Stimulated activated CD8-positive, alpha-beta memory T cell treated with anti-CD3 and anti-CD28 coated beads, Interleukin-2, amount 100 ng/mL, for 48 hours (primary cell): ENCODE data around the gene AATF.

Experiments
- DNase-seq, 2 donors: peaks; one replicate each; pipeline ENCODE4 v3.0.0-alpha.2; 2020; ENCODE audit warnings: low read depth in 2 of 2

AATF gene

DNA sequence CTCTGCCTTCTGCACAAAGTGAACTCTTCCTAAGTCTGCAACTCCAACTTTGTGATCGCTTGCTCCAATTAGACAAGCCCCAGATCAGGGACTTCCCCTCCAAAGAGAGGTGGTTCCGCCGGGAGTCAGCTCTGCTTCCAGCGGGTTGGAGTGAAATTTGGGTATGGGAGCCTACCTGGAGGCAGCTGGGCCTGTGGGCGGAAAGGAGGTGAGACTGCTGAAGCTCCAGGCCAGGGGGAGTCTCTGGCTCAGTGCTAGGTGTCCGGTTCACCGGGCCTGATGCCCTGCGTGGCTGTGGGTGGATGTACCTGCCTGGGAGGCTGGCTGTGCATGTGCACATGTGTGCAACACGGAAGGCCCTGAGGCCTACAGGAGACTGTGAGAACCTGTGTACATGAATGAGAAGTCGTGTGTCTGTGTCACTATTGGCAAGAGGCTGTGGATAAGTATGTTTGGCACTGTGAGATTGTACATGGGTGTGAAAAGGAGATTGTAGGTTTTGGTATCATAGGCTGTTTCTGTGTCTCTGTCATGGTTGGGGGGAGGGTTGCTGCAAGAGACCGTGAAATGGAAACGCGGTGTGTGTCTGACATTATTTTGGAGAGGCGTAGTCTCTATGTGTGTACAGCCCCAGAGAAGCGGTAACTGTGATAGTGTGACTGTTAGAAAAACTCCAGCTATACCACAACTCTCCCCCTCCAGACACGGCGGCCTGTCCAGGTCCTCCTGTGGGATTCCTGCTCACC lies 7.3 kb upstream of the AATF start:
- no peak for DNase-seq

- no peak for DNase-seq
Observed at GRCh38 chr17:36942019-36942599, 6.6 kb upstream of the AATF start.

DNA sequence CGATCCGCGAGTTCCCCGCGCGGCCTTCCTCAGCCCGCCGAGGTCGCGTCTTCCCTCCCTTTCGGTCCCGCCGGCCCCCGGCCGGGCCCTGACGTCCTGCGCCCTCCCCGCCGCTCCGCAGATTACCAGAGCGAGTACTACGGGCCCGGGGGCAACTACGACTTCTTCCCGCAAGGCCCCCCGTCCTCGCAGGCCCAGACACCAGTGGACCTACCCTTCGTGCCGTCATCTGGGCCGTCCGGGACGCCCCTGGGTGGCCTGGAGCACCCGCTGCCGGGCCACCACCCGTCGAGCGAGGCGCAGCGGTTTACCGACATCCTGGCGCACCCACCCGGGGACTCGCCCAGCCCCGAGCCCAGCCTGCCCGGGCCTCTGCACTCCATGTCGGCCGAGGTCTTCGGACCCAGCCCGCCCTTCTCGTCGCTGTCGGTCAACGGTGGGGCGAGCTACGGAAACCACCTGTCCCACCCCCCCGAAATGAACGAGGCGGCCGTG lies 6.1 kb upstream of the AATF start:
- DNase-seq, result no peak

GRCh38 chr17:36943250-36944191 lies 5.2 kb upstream of the AATF start:
- DNase-seq, result no peak

- no peak for DNase-seq
Observed at GRCh38 chr17:36944553-36944952, 4.2 kb upstream of the AATF start.

DNA sequence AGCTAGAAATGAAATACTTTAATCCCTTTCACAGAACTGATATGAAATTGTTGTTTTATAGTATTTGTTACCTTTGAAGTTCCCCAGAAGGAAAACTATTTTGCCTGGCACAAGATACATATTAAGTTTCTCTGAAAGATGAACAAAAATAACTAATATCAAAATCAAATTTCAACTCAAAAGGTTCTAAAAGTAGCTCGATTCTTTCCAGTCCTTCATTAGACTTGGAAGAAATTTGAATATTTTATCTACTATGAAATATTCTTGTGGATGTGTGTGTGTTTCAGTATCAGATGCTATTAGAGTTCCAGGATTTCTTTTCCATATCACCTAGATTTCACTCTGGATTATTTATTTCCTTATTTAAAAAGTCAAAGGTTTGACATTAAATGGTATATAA lies 3.6 kb upstream of the AATF start:
- no peak for DNase-seq

- DNase-seq, result no peak
Observed at GRCh38 chr17:36945959-36946725, 2.6 kb upstream of the AATF start.

DNA sequence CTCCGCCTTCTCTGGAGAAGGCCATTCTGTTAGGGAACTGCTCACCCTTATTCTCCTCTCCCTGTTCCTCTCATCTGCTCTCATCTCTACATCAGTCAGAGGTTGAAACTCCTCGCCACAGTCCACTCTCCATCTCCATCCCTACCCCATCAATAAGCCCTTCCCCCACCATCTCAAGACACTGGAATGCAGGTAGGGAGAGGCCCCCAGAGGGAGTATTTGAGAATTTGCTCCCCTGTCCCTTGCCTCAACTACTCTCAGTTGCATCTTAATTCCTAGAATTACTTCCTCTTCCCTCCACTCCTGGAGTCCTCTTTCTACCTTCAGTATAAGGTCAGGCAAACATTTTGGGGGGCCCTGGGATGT lies 2.0 kb upstream of the AATF start:
- no peak for DNase-seq

DNA sequence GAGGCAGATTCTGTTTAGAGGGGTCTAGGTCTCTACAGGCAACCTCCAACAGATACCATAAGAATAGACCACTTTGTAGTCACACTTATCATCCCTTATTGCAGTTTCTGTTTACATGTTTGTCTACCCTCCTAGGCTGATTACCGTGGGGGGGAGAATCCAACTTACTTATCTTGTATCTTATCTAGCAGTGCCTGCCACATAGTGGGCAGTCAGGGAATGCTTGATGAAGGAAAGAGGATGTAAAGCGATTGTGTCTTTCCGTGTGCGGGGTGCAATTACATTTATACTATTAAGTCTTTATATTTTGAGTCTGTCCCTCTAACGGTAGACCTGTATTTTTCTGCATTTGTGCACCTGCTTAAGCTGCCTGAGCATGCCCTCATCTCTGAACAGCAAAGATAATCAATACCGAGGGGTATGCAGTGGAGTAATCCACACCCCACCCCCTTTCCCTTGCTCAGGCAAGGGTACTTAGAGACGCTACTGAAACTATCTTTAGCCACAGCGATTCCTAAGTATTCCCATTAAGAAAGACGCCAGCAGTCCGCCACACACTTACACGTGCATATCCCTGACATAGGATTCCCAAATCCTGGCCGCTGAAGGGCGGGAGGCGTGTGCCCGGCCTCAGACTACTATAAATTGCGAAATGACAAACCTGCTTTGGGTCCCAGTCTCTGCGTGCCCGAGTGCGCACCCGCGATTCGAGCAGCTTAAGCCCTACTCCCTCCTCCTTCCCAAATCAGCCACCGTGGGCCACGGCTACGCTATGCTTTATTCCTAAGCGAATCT lies 635 bp upstream of the AATF start:
- DNase-seq, result no peak

- DNase-seq, result no peak
Observed at GRCh38 chr17:36949461-36949927, 740 bp downstream of the AATF start.

DNA sequence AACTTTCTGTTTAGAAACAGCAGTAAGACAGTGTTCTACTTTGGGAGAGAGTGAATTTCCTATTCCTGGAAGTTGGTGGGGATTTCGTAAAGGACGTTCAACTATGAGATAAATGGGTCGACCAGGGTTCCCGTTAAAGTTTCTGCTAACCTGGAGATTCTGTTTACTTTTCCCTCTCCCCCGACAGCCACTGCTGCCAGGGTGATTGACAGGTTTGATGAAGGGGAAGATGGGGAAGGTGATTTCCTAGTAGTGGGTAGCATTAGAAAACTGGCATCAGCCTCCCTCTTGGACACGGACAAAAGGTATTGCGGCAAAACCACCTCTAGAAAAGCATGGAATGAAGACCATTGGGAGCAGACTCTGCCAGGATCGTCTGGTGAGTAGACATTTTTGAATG lies 1.3 kb downstream of the AATF start:
- no peak for DNase-seq

- no peak for DNase-seq
Observed at GRCh38 chr17:36951084-36951789, 2.5 kb downstream of the AATF start.

- DNase-seq, result no peak
Observed at GRCh38 chr17:36971508-36971907, 22.8 kb downstream of the AATF start.

DNA sequence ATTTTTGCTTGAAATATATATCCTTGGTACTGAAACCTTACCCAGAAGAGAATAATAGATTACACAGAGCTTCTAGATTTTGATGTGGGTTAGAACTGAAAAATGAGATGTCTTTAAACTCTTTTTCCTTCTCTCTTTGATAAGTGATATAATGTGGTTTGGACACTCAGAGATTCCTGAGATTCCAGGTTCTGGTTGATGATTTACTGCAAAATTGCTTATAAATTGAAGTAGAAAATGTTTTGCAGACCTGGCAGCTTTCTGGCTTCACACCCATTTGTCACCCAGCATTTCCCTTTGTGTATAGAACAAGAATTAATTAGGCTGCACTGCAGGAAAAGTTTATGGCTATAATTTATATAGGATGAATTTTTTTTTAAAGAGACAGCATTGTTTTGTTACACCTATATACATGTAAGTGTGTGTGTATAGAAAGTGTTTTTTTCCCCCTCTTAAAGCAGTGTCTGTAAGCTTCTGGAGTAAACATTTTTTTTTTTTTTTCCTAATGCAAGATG lies 23.5 kb downstream of the AATF start:
- DNase-seq, result no peak

GRCh38 chr17:36972905-36973304 lies 24.2 kb downstream of the AATF start:
- no peak for DNase-seq

DNA sequence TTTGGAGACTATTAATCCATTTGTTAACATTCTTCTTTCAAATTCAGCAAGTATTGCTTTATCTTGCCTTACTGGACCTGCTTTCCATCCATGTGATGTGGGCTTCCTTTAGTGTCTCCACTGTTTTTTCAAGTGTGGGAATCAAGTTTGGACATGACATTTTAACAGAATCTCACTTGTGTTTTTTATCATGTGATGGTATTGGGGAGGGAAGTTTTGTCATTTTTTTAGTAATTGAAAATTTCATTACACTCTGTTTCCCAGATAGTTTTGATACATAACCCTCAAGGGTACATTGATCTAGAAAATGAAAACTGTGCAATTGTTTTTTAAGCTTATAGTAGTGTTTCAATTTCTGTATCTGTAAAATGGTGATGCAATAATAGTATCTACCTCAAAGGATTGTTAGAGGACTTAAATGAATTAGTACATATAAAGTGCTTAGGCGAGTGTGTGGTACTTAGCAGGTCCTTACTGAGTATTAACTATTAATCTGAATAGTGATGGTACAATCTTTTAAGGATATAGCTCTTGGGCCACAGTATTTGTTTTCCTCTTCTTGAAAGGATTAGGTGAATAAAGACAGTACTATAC lies 27.3 kb downstream of the AATF start:
- no peak for DNase-seq

DNA sequence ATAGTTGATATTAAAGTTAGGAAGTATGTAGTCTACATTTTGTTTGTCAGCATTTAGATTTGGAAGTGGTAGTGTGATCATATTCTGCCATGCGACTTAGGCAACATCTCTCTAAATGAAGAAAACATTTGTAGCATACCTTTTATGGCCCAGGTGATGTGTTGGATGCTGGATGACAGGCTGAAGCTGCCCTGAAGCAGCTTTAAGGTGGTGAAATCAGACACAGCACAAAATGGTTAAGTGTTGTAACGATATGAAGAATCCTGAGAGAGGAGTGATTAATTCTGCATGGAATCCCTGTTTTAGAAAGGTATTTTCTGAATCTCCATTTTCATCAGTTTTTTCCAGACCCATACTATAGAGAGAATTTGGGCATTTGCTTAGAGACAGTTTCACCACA lies 28.3 kb downstream of the AATF start:
- no peak for DNase-seq

GRCh38 chr17:36977568-36977967 lies 28.8 kb downstream of the AATF start:
- no peak for DNase-seq

GRCh38 chr17:36978810-36979564 lies 30.2 kb downstream of the AATF start:
- no peak for DNase-seq
